Calu3 (cell line): ENCODE measurements around the gene RAD51B. TPM values are rescaled to one million over a fixed set of nuclear protein-coding genes. Genes with fewer than 3 reads are reported as not detected.

Experiments
- BruUV-seq: library from RNA; stranded (reverse); fragments of 400-500 nt; replicated peaks from 2 replicates; lab custom pipeline; 2021; lab: Mats Ljungman, UMichigan
- CTCF ChIA-PET: fragments of 300-600 bp; sonication (Branson Sonifier 250); formaldehyde crosslinking; loops from one replicate; lab custom pipeline; 2022; ENCODE audit warnings: antibody characterized with exemption; lab: Charles Lee
- DNase-seq: peaks from one replicate; pipeline ENCODE4 v3.0.0; 2022
- H3K27ac Mint-ChIP-seq: one replicate; pipeline ENCODE4 v1.8.0; 2022; ENCODE audit warnings: mixed read lengths; ENCODE audit not compliant: unreplicated experiment
- H3K27me3 Mint-ChIP-seq: one replicate; pipeline ENCODE4 v1.8.0; 2022; ENCODE audit warnings: mixed read lengths; ENCODE audit not compliant: unreplicated experiment
- H3K36me3 Mint-ChIP-seq: one replicate; pipeline ENCODE4 v1.8.0; 2022; ENCODE audit warnings: mild to moderate bottlenecking, moderate library complexity, mixed read lengths; ENCODE audit not compliant: insufficient read depth, unreplicated experiment
- H3K4me1 Mint-ChIP-seq: one replicate; pipeline ENCODE4 v1.8.0; 2022; ENCODE audit warnings: mild to moderate bottlenecking, low read depth, mixed read lengths; ENCODE audit not compliant: unreplicated experiment
- H3K4me3 Mint-ChIP-seq: one replicate; pipeline ENCODE4 v1.8.0; 2022; ENCODE audit warnings: mild to moderate bottlenecking, low read depth, moderate library complexity, mixed read lengths; ENCODE audit not compliant: unreplicated experiment
- H3K9me3 Mint-ChIP-seq: one replicate; pipeline ENCODE4 v1.8.0; 2022; ENCODE audit warnings: low read depth, mixed read lengths; ENCODE audit not compliant: unreplicated experiment
- CTCF ChIP-seq: fragments of 200-600 bp; IDR thresholded peaks from one replicate; pipeline ENCODE4 v1.8.0; 2022; ENCODE audit warnings: antibody characterized with exemption; ENCODE audit not compliant: unreplicated experiment
- intact Hi-C: fragments of 100-400 bp; cut with micrococcal nuclease; formaldehyde crosslinking; loops from one replicate; pipeline ENCODE4 v1.10.0; 2022; ENCODE audit not compliant: unreplicated experiment
- total RNA-seq: library from RNA; stranded (reverse); gene quantifications from 2 replicates; pipeline ENCODE4 v1.2.3, GENCODE V29; 2022

The RAD51B gene
- total RNA-seq, 1 experiment from 2014 or later: 24.7 TPM

- BruUV-seq: no TSS peak
- Mint-ChIP-seq H3K27ac (no peak overlapping the region), H3K27me3 (no peaks in the 10 kb centered on the region), H3K9me3 (peaks cover 6% of the 10 kb centered on the region), H3K36me3 (no peaks in the 10 kb centered on the region), H3K4me1 (no peaks in the 10 kb centered on the region), H3K4me3 (no peak overlapping the region)
- CTCF ChIA-PET: no interaction called here
- no peak for TF ChIP-seq CTCF
- DNase-seq: no peak
- intact Hi-C loops: no loop called here
These were observed 286.9 kb downstream of the RAD51B start for GRCh38 chr14:68106456-68106855.

- TF ChIP-seq CTCF: no peak
- CTCF ChIA-PET: no interaction called here
- DNase-seq: no peak
- H3K4me3 Mint-ChIP-seq: no peak overlapping the region
- H3K9me3 Mint-ChIP-seq: peaks cover 6% of the 10 kb centered on the region
- H3K27me3 Mint-ChIP-seq: no peaks in the 10 kb centered on the region
- H3K36me3 Mint-ChIP-seq: no peaks in the 10 kb centered on the region
- no TSS peak for BruUV-seq
- intact Hi-C loops: no loop called here
- no peaks in the 10 kb centered on the region for H3K4me1 Mint-ChIP-seq
- no peak overlapping the region for H3K27ac Mint-ChIP-seq
These were observed 287.3 kb downstream of the RAD51B start for GRCh38 chr14:68106905-68107304.

DNA sequence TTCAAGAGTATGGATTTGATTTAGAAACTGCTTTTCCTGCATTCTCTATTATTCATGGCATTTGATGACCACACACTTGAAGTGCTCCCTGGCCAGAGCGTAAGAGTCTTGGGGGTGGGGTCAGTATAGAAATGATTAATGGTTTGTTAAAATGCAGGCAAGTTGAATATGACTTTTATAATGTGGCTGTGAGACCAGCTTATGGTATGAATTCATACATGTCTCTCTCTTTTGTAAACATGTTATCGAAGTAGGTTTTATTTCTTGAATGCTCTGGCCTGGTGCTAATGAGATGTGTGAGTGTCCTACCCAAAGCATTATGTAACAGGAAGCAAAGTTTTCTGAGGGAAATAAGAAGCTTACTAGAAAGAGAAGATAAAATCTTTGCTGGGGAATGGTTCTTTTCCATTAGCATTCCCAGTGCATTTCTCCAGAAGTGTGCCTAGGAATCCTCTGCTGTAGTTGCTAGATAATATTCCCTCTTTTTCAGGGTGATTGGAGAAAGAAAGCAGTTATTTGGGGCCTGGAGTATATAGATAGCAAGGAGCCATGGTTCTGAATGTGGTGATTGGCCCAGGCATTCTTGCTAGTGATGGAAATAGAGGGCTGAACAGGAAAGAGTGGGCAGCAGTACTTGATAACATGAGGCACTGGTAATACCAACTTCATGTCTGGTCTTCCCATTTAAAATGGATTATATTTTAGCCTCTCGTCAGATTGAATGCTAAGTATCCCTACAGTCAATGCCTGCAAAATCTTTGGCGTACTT is 289.7 kb downstream of the RAD51B start:
- H3K27me3 Mint-ChIP-seq: no peaks in the 10 kb centered on the region
- intact Hi-C loops: no loop called here
- no peaks in the 10 kb centered on the region for H3K9me3 Mint-ChIP-seq
- CTCF ChIA-PET: no interaction called here
- H3K4me1 Mint-ChIP-seq: no peaks in the 10 kb centered on the region
- no peaks in the 10 kb centered on the region for H3K36me3 Mint-ChIP-seq
- H3K4me3 Mint-ChIP-seq: no peak overlapping the region
- no peak for TF ChIP-seq CTCF
- no TSS peak for BruUV-seq
- no peak overlapping the region for H3K27ac Mint-ChIP-seq
- DNase-seq: no peak

DNA sequence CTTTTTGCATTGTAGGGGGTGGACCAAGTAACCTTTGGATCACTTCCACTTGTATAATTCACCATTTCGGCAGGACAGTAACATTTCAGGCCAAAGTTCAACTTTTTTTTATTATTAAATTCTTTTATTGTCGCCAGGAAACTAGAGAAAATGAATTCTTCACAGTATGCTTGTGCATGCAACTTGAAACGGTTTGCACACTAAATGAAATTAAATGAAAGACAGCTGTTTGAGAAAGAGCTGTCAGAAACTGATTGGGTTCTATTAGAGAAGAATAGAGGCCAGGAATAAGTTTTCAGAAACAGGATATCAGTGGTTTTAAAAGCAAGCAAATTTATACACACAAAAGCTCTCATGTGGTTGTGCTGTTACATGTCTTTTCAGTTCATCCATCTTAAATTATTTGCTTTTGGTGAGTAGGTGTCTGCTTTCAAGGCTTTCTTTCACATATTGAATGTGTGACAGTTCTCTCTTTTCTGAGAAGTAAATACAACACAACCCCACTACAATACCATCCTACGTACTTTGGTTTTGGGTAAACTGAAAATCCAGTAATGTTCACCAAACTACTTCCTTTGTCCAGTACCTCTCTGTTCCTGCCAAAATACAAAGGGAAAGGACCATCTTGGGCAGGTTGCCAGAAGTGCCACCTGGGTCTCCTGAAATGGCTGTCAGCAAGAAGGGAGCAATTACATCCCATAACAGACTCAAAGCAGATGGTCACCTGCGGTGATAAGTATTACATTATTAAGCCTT is 291.7 kb downstream of the RAD51B start:
- BruUV-seq: no TSS peak
- Mint-ChIP-seq H3K36me3 (no peaks in the 10 kb centered on the region), H3K27me3 (no peaks in the 10 kb centered on the region), H3K4me3 (no peak overlapping the region), H3K9me3 (no peaks in the 10 kb centered on the region), H3K4me1 (no peaks in the 10 kb centered on the region), H3K27ac (no peak overlapping the region)
- DNase-seq: no peak
- CTCF ChIA-PET: no interaction called here
- intact Hi-C loops: no loop called here
- TF ChIP-seq CTCF: no peak
